Endothelial cell of umbilical vein (primary cell): ENCODE data around the gene AMPH. TPM values are rescaled to one million over a fixed set of nuclear protein-coding genes. Genes with fewer than 3 reads are reported as not detected.
A peak's percentile ranks its signal among the peaks of the same experiment; 100 is the strongest.

Experiments
- BruUV-seq: library from RNA; stranded (reverse); fragments of 400-500 nt; replicated peaks from 2 replicates; lab custom pipeline; 2021; lab: Mats Ljungman, UMichigan
- CTCF ChIA-PET: fragments of 300-600, 350-600 bp; sonication (Branson Sonifier 250); formaldehyde crosslinking; loops from one replicate; lab custom pipeline; 2021; ENCODE audit warnings: antibody characterized with exemption, inconsistent platforms; lab: Charles Lee
- POLR2A ChIA-PET: fragments of 300-600, 350-600 bp; sonication (Branson Sonifier 250); formaldehyde crosslinking; loops from one replicate; lab custom pipeline; 2021; ENCODE audit warnings: antibody characterized with exemption, inconsistent platforms; lab: Charles Lee
- DNase-seq: peaks from one replicate; pipeline ENCODE4 v3.0.0-alpha.2; 2011; ENCODE audit warnings: low read depth, low spot score
- FAIRE-seq: peaks from 2 replicates; lab custom pipeline; 2011; peaks lifted over from hg19 to GRCh38; lab: Jason Lieb, UNC
- H2AFZ ChIP-seq: 2 replicates; pipeline ENCODE4 v1.6.0; 2012; ENCODE audit warnings: low read depth, low read length, control low read depth, inconsistent platforms
- H3K27ac ChIP-seq: 2 replicates; pipeline ENCODE4 v1.5.1; 2011; ENCODE audit warnings: low read depth, mild to moderate bottlenecking, control low read depth, low read length, moderate library complexity; ENCODE audit not compliant: insufficient read depth
- H3K27me3 ChIP-seq, 2 experiments: 2 replicates each; pipeline versions ENCODE4 v1.6.0 to v1.6.1; 2011; ENCODE audit warnings: low read length in 2 of 2, mixed read lengths in 1 of 2; ENCODE audit not compliant: control insufficient read depth in 2 of 2, insufficient read depth in 2 of 2
- H3K36me3 ChIP-seq, 2 experiments: 2 replicates in 1 of 2; 3 replicates in 1 of 2; pipeline ENCODE4 v1.5.1; 2011; ENCODE audit warnings: low read length in 2 of 2, mild to moderate bottlenecking in 1 of 2, moderate library complexity in 1 of 2; ENCODE audit not compliant: control insufficient read depth in 2 of 2, insufficient read depth in 2 of 2; ENCODE audit errors: extremely low read depth in 1 of 2
- H3K4me1 ChIP-seq: 3 replicates; pipeline ENCODE4 v1.5.1; 2011; ENCODE audit warnings: mild to moderate bottlenecking, low read length; ENCODE audit not compliant: control insufficient read depth, insufficient read depth; ENCODE audit errors: extremely low read depth
- H3K4me2 ChIP-seq: 2 replicates; pipeline ENCODE4 v1.6.1; 2011; ENCODE audit warnings: low read length, control low read depth, mixed read lengths; ENCODE audit not compliant: insufficient read depth
- H3K4me3 ChIP-seq, 3 experiments: fragments of 200-600 bp in 1 of 3; sonication (generic), shearing (Covaris generic) in 1 of 3; replicated peaks in 1 of 3; 2 replicates each; pipeline ENCODE4 v1.5.1; 2011 to 2016; ENCODE audit warnings: control low read depth in 3 of 3, low read length in 3 of 3, mild to moderate bottlenecking in 2 of 3, inconsistent platforms in 1 of 3, low read depth in 1 of 3, moderate library complexity in 1 of 3; ENCODE audit not compliant: insufficient read depth in 1 of 3
- H3K79me2 ChIP-seq: 2 replicates; pipeline ENCODE4 v1.6.0; 2012; ENCODE audit warnings: low read length, inconsistent platforms; ENCODE audit not compliant: control insufficient read depth, insufficient read depth
- H3K9ac ChIP-seq: replicated peaks from 2 replicates; pipeline ENCODE3; 2011; ENCODE audit warnings: low read length, control low read depth; ENCODE audit not compliant: insufficient read depth; ENCODE audit errors: extremely low read depth
- H3K9me1 ChIP-seq: replicated peaks from 3 replicates; pipeline ENCODE4 v1.6.0; 2011; ENCODE audit warnings: mild to moderate bottlenecking, low read length; ENCODE audit not compliant: control insufficient read depth, insufficient read depth; ENCODE audit errors: extremely low read depth
- H3K9me3 ChIP-seq: replicated peaks from 2 replicates; pipeline ENCODE4 v1.5.1; 2012; ENCODE audit warnings: low read length, inconsistent platforms; ENCODE audit not compliant: control insufficient read depth, insufficient read depth
- H4K20me1 ChIP-seq: replicated peaks from 2 replicates; pipeline ENCODE3; 2011; ENCODE audit warnings: mild to moderate bottlenecking, low read length; ENCODE audit not compliant: control insufficient read depth, insufficient read depth; ENCODE audit errors: extremely low read depth
- EZH2 ChIP-seq: IDR thresholded peaks from 2 replicates; pipeline ENCODE4 v1.6.1; 2012; ENCODE audit warnings: borderline replicate concordance, low read depth, mild to moderate bottlenecking, moderate library complexity, low read length, inconsistent platforms; ENCODE audit not compliant: severe bottlenecking
- FOS ChIP-seq: IDR thresholded peaks from 2 replicates; pipeline ENCODE4 v1.6.1; 2011; ENCODE audit warnings: mild to moderate bottlenecking, low read length, moderate library complexity, borderline replicate concordance; ENCODE audit not compliant: insufficient read depth
- GATA2 ChIP-seq: IDR thresholded peaks from 2 replicates; pipeline ENCODE4 v1.7.0; 2011; ENCODE audit warnings: low read depth, mild to moderate bottlenecking, moderate library complexity, mixed read lengths, low read length; ENCODE audit not compliant: insufficient read length, insufficient read depth
- JUN ChIP-seq: IDR thresholded peaks from 2 replicates; pipeline ENCODE4 v1.6.1; 2011; ENCODE audit warnings: borderline replicate concordance, low read depth; ENCODE audit not compliant: insufficient read length, insufficient read depth
- MYC ChIP-seq: IDR thresholded peaks from one replicate; pipeline ENCODE4 v1.6.1; 2011; ENCODE audit warnings: mild to moderate bottlenecking, low read depth, low read length
- POLR2AphosphoS5 ChIP-seq: IDR thresholded peaks from 2 replicates; pipeline ENCODE4 v1.6.1; 2012; ENCODE audit warnings: low read depth, mild to moderate bottlenecking, control low read depth, low read length, moderate library complexity; ENCODE audit not compliant: insufficient read depth
- dilution Hi-C: fragments of 300-500 bp; cut with MboI; formaldehyde crosslinking; loops from one replicate; pipeline ENCODE4 v1.15.0; 2019; ENCODE audit warnings: low sequenced_read_pairs; ENCODE audit not compliant: extremely low pct_ligation_motif_present
- intact Hi-C: fragments of 100-400 bp; cut with micrococcal nuclease; formaldehyde crosslinking; loops from one replicate; pipeline ENCODE4 v1.10.0; 2022
- polyA plus RNA-seq, 4 experiments: library from polyadenylated mRNA; depleted of rRNA in 3 of 4; stranded (reverse) in 3 of 4; unstranded in 1 of 4; fragments of >200 nt; gene quantifications; 2 replicates each; pipeline versions ENCODE4 v1.2.1 to v1.2.3, GENCODE V29; 2011 to 2012; ENCODE audit warnings: missing spikeins in 1 of 4
- total RNA-seq: library from RNA; stranded (reverse); gene quantifications from 2 replicates; pipeline ENCODE4 v1.2.3, GENCODE V29; 2021
- TF ChIP-seq, protein P1 (sequence below): IDR thresholded peaks from 2 replicates; pipeline ENCODE4 v1.6.1; 2011; ENCODE audit not compliant: insufficient read depth, insufficient read length

The AMPH gene
- total and polyA plus RNA-seq, 2 donors (not counting 3 experiments of a cell fraction or from before 2014, with no cell fraction given): 5.2 to 9.2 TPM

- DNase-seq: peak; percentile 88
- TF ChIP-seq, protein P1, sequence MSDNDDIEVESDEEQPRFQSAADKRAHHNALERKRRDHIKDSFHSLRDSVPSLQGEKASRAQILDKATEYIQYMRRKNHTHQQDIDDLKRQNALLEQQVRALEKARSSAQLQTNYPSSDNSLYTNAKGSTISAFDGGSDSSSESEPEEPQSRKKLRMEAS: no peak
- peak; percentile 80 for TF ChIP-seq FOS
- no peak for TF ChIP-seq EZH2
- peak; percentile 52 for TF ChIP-seq JUN
- TF ChIP-seq POLR2AphosphoS5: peak; percentile 81
- TF ChIP-seq GATA2: peak; percentile 80
- no TSS peak for BruUV-seq
- peak overlapping the region; percentile 75 for H3K27ac ChIP-seq
- peak overlapping the region; percentile 27 for H2AFZ ChIP-seq
- H3K4me3 ChIP-seq: no peak overlapping the region
- POLR2A ChIA-PET: no interaction called here
- dilution Hi-C loops: no loop called here
- no peaks in the 10 kb centered on the region for H3K27me3 ChIP-seq
- no peaks in the 10 kb centered on the region for H3K9me1 ChIP-seq
- H3K4me1 ChIP-seq: peaks cover 55% of the 10 kb centered on the region
- peak overlapping the region; percentile 53 for H3K9ac ChIP-seq
- CTCF ChIA-PET: interaction anchor here (0.9 to 9.7 kb wide), 6 partner anchors 8 to 50 kb away, joined by 3 to 111 read pairs (median 17); no protein-coding TSS in a partner anchor
- H4K20me1 ChIP-seq: no peaks in the 10 kb centered on the region
- H3K4me2 ChIP-seq: peak overlapping the region; percentile 81
- intact Hi-C loops: loop anchor here (1.0 to 5.0 kb wide), 2 partner anchors 15 to 172 kb away; no protein-coding TSS in a partner anchor
- H3K36me3 ChIP-seq: no peaks in the 10 kb centered on the region
- no peaks in the 10 kb centered on the region for H3K79me2 ChIP-seq
- H3K9me3 ChIP-seq: no peaks in the 10 kb centered on the region
- peak; percentile 97 for FAIRE-seq
Measured at GRCh38 chr7:38385682-38386081, 245.5 kb downstream of the AMPH start.

- Histone ChIP-seq H3K4me2 (peak overlapping the region; percentile 70), H3K9me3 (no peaks in the 10 kb centered on the region), H3K4me3 (peak overlapping the region in 1 of 3 experiments; percentile 8), H3K27ac (peak overlapping the region; percentile 75), H3K9me1 (no peaks in the 10 kb centered on the region), H2AFZ (peak overlapping the region; percentile 25), H3K36me3 (no peaks in the 10 kb centered on the region), H4K20me1 (no peaks in the 10 kb centered on the region), H3K79me2 (no peaks in the 10 kb centered on the region), H3K27me3 (no peaks in the 10 kb centered on the region), H3K4me1 (peaks cover 50% of the 10 kb centered on the region), H3K9ac (peak overlapping the region; percentile 5)
- intact Hi-C loops (no loop called here), dilution Hi-C loops (no loop called here)
- POLR2A ChIA-PET: no interaction called here
- peak; percentile 65 for DNase-seq
- peak; percentile 66 for FAIRE-seq
- BruUV-seq: no TSS peak
- CTCF ChIA-PET: interaction anchor here (0.7 to 9.7 kb wide), 6 partner anchors 9 to 167 kb away, joined by 3 to 111 read pairs (median 16); no protein-coding TSS in a partner anchor
- TF ChIP-seq MYC: no peak
- peak; percentile 36 for TF ChIP-seq GATA2
- peak; percentile 13 for TF ChIP-seq FOS
Measured at GRCh38 chr7:38383281-38383680, 247.9 kb downstream of the AMPH start.
